Mammary epithelial cell (primary cell): ENCODE data around the gene RMND5A.

ENCODE experiments used
- EZH2 ChIP-seq: IDR thresholded peaks from 2 replicates; pipeline ENCODE4 v1.6.1; 2012; ENCODE audit warnings: low read length, inconsistent platforms, borderline replicate concordance
- TF ChIP-seq, protein P1 (sequence below), 2 donors: IDR thresholded peaks in 1 of 2; conservative IDR thresholded peaks in 1 of 2; 2 replicates each; pipeline ENCODE4 v1.5.1; 2011 to 2012; ENCODE audit warnings: inconsistent platforms in 2 of 2, low read length in 2 of 2, mild to moderate bottlenecking in 2 of 2, control low read depth in 1 of 2, low read depth in 1 of 2; ENCODE audit not compliant: insufficient read depth in 1 of 2; ENCODE audit errors: extremely low read depth in 1 of 2

DNA sequence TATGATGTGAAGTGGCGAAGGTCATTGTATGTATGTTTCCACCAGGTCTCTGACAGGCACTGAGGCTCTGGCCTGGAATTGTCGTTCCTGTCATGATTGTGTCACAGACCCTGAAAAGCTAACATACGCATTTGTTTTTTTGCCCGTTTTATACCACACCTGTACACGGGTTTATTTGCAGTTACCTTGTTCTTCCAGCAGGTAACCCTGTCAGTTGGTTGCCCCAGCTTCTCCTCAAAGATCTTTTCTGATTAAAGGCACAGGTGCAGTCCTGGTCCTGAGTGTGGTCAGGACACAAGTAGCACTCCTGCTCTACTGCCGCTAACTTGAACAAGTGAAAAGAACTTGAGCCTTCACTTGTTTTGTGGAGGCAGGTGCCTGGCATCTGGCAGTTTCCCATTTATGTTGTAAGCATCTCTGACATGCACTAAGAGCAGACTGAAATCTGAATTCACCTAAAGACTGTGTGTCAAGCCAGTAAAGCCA, 50.8 kb downstream of the RMND5A start:
- no peak for TF ChIP-seq EZH2
- TF ChIP-seq, protein P1, sequence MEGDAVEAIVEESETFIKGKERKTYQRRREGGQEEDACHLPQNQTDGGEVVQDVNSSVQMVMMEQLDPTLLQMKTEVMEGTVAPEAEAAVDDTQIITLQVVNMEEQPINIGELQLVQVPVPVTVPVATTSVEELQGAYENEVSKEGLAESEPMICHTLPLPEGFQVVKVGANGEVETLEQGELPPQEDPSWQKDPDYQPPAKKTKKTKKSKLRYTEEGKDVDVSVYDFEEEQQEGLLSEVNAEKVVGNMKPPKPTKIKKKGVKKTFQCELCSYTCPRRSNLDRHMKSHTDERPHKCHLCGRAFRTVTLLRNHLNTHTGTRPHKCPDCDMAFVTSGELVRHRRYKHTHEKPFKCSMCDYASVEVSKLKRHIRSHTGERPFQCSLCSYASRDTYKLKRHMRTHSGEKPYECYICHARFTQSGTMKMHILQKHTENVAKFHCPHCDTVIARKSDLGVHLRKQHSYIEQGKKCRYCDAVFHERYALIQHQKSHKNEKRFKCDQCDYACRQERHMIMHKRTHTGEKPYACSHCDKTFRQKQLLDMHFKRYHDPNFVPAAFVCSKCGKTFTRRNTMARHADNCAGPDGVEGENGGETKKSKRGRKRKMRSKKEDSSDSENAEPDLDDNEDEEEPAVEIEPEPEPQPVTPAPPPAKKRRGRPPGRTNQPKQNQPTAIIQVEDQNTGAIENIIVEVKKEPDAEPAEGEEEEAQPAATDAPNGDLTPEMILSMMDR (conservative IDR thresholded peaks at IDR 0.05 in 1 of 2, IDR thresholded peaks at IDR 0.05 in 1 of 2; ENCODE audit: extremely low read depth in 1 of 2, insufficient read depth in 1 of 2, low read depth in 1 of 2, low read length in 2 of 2): no peak
